ENCODE data around the gene PXMP2.

DNA sequence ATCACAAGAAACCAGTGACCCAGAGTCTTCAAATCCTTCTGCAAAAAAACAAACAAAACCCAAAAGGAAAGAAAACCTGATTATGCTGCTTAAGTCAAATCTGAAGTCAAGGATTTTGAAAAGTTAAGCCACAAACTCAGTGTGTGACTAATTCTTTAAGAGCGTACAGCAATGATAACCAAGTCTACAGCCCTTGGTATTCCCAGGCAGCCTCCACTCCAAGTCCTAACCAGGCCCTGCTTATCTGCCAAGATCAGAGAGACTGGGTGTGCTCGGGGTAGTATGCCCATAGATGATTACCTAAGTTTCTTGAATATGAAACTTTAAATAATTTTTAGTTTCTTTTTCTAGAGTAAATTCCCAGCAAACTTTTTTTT, 36.4 kb downstream of the PXMP2 start:
- TF ChIP-seq, protein P1, sequence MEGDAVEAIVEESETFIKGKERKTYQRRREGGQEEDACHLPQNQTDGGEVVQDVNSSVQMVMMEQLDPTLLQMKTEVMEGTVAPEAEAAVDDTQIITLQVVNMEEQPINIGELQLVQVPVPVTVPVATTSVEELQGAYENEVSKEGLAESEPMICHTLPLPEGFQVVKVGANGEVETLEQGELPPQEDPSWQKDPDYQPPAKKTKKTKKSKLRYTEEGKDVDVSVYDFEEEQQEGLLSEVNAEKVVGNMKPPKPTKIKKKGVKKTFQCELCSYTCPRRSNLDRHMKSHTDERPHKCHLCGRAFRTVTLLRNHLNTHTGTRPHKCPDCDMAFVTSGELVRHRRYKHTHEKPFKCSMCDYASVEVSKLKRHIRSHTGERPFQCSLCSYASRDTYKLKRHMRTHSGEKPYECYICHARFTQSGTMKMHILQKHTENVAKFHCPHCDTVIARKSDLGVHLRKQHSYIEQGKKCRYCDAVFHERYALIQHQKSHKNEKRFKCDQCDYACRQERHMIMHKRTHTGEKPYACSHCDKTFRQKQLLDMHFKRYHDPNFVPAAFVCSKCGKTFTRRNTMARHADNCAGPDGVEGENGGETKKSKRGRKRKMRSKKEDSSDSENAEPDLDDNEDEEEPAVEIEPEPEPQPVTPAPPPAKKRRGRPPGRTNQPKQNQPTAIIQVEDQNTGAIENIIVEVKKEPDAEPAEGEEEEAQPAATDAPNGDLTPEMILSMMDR (IDR thresholded peaks at IDR 0.05; ENCODE audit: insufficient read depth, low read depth, low read length): no peak
- TF ChIP-seq EZH2 (IDR thresholded peaks at IDR 0.05; ENCODE audit: insufficient read depth, low read length): no peak

All from astrocyte (in vitro differentiated cells and primary cell).